Measurements from ENCODE around the gene PALB2. TPM values are rescaled to one million over a fixed set of nuclear protein-coding genes. Genes with fewer than 3 reads are reported as not detected.
"Not testable (repeated sequence)": the region's sequence is repeated elsewhere in the genome, so short reads cannot be mapped to it uniquely, and the experiment has no call there.

The PALB2 gene
- total RNA-seq, 1 donor from 2014 or later = 23.0 TPM

GRCh38 chr16:23650674-23651416, 9.7 kb upstream of the PALB2 start:
- intact Hi-C loops (cut with micrococcal nuclease) = no loop called here

GRCh38 chr16:23642246-23642774, 1.2 kb upstream of the PALB2 start:
- intact Hi-C loops (cut with micrococcal nuclease) = no loop called here

DNA sequence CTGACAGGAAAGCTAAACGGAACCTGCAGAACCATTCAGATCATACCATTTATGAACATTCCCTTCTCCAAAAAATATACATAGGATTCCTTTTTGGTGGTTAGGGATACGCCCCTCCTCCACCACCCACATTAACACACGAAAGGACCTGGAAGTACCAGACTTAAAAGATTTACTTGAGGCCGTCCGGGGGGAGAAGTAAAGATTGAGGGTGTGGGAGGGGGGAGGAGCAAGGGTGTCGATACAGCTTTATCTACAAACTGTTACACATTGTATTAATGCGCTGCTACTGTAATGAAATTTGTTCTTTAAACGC, 537 bp downstream of the PALB2 start:
- intact Hi-C loops (cut with micrococcal nuclease) = loop anchor here (2.0 kb wide), 1 partner anchor 44 kb away; the partner anchor contains the start of gene NDUFAB1

DNA sequence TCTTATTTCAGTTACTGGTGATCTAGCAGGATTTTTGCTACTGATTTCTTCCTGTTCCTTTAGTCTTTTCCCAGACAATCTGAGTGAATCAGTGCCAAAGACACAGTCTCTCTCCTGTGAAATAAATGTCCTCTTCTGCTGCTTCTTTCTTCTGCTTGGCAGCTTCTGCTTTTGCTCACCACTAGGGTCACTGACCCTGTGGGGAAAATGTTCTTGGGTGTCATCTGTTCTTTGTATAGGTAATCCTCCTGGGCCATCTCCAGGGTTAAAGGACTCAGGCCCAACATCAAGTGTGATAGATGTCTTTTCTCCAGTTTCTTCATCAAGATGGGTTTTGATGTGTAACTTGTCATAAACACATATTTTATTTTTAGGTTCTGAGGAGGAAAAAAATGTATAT, 5.2 kb downstream of the PALB2 start:
- intact Hi-C loops (cut with micrococcal nuclease) = no loop called here

DNA sequence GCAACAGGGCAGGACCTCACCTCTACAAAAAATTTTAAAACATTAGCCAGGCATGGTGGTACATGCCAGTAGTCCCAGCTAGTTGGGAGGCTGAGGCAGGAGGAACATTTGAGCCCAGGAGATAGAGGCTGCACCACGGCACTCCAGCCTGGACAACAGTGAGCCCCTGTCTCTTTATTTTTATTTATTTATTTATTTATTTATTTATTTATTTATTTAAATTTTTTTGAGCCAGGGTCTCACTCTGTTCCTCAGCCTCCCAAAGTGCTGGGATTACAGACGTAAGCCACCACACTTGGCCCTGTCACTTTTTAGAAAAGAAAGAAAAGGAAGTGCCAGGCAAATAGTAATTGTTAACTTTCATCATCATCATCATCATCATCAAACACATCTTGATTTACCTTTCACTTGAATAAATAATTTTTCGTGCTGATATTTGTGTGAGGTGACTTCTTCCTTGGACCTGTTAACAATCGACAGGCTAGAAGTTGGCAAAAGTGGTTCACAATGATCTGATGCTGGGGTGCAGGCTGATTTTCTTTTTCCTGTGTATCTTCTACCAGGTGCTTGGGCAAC, 6.6 kb downstream of the PALB2 start:
- intact Hi-C loops (cut with micrococcal nuclease) = no loop called here

DNA sequence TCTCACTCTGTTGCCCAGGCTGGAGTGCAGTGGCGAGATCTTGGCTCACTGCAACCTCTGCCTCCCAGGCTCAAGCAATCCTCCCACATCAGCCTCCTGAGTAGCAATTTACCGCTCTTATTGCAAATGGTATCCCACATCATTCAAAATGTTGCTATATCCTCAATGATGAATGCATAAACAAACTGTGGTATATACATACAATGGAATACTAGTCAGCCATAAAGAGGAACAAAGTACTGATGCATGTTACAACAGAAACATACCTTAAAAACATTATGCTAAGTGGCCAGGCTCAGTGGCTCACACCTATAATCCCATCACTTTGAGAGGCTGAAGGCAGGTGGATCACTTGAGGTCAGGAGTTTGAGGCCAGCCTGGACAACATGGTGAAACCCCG, 9.2 kb downstream of the PALB2 start:
- intact Hi-C loops (cut with micrococcal nuclease) = not testable (repeated sequence)

- intact Hi-C loops (cut with micrococcal nuclease) = no loop called here
These were observed 11.6 kb downstream of the PALB2 start for GRCh38 chr16:23629516-23629915.

DNA sequence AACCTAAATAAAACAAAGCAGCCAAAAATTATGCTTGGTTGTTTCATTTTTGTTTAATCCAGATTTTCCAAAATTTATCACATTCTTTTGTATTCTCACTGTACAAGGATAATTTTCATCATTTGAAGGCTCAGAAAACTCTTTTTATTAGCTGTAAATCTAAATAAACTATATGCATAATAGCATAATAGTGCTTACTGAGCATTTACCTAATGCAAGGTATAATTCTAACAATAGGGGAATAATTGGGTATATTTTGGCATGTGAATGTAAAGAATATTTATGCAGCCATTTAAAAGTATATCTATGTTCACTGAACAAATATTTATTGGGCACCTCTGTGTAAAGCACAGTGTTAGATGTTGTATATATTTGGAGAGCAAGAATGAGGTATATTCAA, 17.0 kb downstream of the PALB2 start:
- intact Hi-C loops (cut with micrococcal nuclease) = no loop called here

GRCh38 chr16:23615805-23616204, 25.3 kb downstream of the PALB2 start:
- intact Hi-C loops (cut with micrococcal nuclease) = no loop called here

- intact Hi-C loops (cut with micrococcal nuclease) = no loop called here
These were observed 29.2 kb downstream of the PALB2 start for GRCh38 chr16:23611936-23612335.

GRCh38 chr16:23610905-23611304, 30.2 kb downstream of the PALB2 start:
- intact Hi-C loops (cut with micrococcal nuclease) = not testable (repeated sequence)

DNA sequence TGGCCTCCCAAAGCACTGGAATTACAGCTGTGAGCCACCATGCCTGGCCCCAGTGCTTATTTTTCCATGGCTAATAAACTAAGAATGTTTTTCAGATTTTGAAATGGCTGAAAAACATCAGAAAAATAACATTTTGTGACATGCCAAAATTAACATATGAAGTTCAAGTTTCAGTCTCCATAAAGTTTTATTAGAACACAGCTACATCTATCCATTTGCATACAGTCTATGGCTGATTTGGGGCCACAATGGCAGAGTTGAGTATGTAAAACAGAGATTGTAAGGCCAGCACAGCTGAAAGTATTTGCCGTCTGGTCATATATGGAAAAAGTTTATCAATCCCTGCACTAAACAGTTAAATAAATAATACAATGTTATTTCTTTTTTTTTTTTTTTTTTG, 31.2 kb downstream of the PALB2 start:
- intact Hi-C loops (cut with micrococcal nuclease) = no loop called here

GRCh38 chr16:23608194-23608593, 32.9 kb downstream of the PALB2 start:
- intact Hi-C loops (cut with micrococcal nuclease) = no loop called here

GRCh38 chr16:23607726-23608125, 33.4 kb downstream of the PALB2 start:
- intact Hi-C loops (cut with micrococcal nuclease) = no loop called here

DNA sequence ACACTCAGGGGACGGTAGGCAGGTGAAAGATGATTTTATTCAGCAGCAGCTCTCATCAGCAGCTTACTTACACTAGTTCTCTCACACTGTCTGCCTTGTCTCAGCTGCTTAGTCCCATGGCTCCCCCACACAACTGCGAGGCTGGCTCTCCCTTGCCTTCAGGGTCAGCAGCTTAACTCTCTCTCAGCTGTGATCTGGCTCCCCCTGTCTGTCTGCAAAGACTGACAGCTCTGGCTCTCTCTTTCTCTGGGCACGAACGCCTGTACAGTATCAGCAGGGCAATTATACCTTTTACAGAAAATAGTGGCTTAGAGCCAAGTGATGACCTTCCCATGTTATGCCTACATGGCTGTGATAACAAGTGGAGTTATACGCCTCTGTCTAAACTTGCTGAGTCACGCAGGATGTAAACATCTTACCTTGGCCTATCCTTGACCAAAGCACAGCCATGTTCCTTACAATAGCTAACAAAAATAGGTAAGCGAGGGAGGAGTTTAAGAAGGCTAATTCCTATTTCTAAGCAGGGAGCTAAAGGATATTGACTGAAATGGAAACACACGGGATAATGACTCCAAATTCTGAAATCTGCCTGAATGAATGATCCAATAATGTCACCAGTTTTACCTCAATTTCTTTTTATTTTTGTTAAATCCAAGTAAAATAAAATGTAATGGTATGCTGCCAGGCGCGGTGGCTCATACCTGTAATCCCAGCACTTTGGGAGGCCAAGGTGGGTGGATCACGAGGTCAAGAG, 43.9 kb downstream of the PALB2 start:
- intact Hi-C loops (cut with micrococcal nuclease) = loop anchor here (2.0 to 5.0 kb wide), 5 partner anchors 44 to 945 kb away; partner anchors contain the start of genes COG7, DCTN5, PALB2 and PLK1

GRCh38 chr16:23595951-23596720, 45.0 kb downstream of the PALB2 start, which contains the start of gene NDUFAB1:
TSS of gene NDUFAB1 (minus strand) at chr16:23596316. CDS start at chr16:23596290, 26 bp downstream.
- intact Hi-C loops (cut with micrococcal nuclease) = loop anchor here (1.0 to 5.0 kb wide), 6 partner anchors 39 to 946 kb away; partner anchors contain the start of genes COG7, DCTN5, EARS2 and PALB2

GRCh38 chr16:23595246-23595950, 45.7 kb downstream of the PALB2 start:
- intact Hi-C loops (cut with micrococcal nuclease) = loop anchor here (5.0 kb wide), 4 partner anchors 82 to 947 kb away; partner anchors contain the start of genes COG7 and PLK1

DNA sequence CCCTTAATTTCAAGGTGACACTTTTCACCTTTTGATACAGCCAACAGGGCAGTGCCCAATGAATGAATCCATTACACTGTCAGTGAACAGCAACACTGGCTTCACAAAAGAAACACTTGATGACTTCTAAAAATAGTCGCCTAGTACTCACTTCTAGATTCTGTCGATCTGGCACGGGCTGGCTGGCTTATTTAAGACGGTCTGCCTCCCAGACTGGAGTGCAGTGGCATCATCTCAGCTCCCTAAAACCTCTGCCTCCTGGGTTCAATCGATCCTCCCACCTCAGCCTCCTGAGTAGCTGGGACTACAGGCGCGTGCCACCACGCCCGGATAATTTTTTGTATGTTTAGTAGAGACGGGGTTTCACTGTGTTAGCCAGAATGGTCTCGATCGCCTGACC, 46.9 kb downstream of the PALB2 start:
- intact Hi-C loops (cut with micrococcal nuclease) = no loop called here

- intact Hi-C loops (cut with micrococcal nuclease) = no loop called here
These were observed 50.9 kb downstream of the PALB2 start for GRCh38 chr16:23590181-23590580.

GRCh38 chr16:23587726-23588125, 53.4 kb downstream of the PALB2 start:
- intact Hi-C loops (cut with micrococcal nuclease) = no loop called here
